HG03571 (cell line): Measurements from ENCODE around the gene MEGF11.

ENCODE experiments used
- ATAC-seq: cut with Tn5 transposase; IDR thresholded peaks from one replicate; pipeline ENCODE4 v1.9.1; 2021; ENCODE audit not compliant: unreplicated experiment

The MEGF11 gene

DNA sequence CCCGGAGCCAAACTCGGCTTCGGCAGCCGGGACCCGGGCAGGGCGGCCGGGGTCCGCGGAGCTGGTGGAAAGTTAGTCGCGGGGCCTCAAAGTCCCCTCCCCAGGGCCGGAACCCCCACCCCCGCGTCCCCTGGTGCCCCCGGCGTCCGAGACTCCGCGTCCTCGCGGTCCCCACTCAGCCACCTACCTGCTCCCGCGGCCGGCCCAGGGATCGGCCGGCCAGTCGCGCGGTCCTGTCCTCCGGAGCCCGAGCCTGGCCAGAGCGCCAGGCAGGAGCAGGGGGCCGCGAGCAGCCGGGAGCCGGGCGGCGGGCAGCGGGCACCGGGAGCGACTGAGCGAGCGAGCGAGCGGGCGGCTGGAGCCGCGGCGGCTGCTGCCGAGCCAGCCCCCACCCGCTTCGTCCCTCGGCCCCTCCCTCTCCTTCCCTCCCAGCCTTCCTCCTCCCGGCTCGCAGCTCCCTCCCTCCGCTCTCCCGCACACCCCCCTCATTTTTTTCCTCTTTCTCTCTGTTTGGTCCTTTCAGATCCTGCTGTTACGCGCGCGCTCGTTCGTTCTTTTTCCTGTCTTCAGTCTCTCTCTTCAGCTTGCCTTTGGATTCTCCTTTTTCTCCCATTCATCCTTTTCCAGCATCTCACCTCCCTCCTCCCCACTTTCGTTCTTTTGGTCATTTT is at the start of gene MEGF11:
TSS of gene MEGF11 (minus strand) at position 333 of the 671 bp plus-strand sequence. CDS start 125,347 bp downstream, outside the sequence.
- ATAC-seq: no peak

DNA sequence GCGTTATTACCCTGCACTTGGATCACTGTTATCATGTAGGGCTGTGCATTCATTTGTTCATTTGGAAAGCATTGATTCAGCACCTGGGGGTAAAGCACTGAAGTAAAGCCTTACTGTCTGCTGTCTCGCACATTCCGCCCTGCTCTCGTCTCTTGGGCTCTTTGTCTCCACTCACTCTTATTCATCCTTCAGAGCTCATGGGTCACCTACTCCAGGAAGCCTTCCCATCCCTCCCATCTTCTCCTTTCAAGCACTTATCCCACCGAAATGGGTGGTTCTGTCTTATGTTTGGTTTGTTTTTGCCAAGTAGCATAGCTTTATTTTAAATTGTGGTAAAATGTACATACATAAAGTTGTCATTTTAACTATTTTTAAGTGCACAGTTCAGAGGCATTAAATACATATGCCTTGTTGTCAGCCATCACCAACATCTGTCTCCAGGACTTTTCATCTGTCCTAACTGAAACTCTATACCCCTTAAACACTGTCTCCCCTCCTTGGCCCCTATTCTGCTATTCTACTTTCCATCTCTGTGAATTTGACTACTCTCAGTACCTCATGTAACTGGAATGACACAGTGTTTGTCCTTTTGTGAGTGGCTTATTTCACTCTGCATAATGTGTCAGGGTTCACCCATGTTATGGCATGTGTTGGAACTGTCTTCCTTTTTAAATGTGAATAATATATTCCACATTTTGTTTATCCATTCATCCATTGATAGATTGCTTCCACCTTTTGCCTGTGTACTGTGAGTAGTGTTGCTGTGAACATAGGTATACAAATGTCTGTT is 49.1 kb upstream of the MEGF11 start:
- no peak for ATAC-seq

DNA sequence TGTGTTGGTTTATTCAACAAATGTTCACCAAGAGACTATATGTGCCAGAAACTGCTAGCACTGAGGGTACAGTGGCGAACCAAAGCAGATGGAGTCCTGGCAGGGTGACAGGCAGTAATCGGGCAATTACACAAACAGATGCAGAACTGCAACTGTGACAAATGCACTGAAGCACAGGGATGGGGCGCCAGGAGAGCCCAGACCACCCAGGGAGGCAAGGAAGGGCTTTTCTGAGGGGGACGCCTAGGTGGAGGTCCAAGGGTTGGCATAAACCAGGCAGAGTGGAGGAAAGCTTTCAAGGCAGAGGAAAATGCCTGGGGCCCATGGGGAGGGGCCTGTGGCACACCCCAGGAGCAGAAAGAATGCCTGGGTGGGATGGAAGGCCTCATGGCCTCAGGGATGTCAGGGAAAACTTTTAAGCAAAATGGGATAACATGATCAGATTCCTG is 45.3 kb upstream of the MEGF11 start:
- ATAC-seq: no peak

DNA sequence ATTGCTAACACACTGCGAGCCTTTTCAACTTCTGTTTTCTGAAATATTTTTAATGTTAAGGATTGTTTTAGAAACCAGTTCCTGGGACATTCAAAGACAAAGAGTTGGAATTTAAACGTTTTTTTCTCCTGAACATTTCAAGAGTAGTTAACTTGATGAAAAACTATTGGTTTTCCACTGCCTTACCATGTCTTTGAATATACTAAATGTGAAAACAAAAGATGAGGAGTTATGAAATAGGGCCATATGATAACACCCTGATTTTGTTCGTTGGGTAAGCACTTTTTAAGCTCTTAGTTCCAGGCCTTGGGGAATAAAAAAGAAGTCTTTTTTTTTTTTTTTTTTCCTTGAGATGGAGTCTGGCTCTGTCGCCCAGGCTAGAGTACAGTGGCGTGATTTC is 42.6 kb upstream of the MEGF11 start:
- ATAC-seq: no peak

DNA sequence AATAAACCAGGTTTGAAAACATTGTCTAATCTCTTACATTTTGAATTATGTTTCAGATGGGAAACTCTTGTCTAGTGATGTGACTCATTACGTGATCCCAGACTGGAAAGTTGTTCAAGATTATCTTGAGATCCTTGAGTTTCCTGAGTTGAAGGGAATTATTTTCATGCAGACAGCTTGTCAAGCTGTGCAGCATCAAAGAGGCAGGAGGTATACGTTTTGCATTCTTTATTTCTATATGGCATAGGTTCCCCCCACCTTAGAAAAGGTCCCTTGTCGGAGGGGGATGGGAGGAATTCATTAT is 41.3 kb upstream of the MEGF11 start:
- no peak for ATAC-seq

DNA sequence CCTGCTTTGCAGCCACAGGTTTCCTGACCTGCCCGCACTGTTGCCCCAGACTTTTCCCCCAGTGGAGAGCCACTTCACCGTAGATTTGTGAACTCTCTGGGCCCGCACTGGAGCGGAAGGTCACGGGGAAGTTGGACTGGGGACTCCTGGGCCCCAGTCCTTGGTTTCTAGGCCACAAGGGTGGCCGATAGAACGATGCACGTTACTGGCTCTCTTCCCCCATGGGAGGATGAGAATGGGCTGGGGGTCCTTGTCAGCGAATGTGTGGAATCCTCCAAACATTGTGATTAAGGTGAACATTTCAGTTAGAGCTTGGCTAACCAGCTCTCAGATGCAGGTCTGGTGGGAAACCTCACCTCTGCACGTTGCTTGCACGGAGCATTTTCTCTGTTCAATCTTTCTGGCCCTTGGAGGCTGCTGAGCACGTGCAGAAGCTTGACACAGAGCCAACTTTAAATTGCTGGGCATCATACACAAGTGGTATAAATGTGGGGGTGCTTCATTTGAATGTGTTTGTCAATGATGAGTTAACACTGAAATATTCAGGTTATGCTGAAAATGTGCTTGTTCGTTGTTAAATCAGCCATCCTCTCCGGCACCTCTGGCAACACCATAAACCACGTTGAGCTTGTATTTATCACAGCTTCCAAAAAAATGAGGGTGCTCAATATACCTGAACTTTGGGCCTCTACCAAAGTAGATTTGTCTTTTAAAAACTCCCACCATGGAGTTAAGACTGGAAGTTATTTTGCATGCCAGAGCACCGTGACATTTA is 40.8 kb upstream of the MEGF11 start:
- ATAC-seq: peak; percentile 14

DNA sequence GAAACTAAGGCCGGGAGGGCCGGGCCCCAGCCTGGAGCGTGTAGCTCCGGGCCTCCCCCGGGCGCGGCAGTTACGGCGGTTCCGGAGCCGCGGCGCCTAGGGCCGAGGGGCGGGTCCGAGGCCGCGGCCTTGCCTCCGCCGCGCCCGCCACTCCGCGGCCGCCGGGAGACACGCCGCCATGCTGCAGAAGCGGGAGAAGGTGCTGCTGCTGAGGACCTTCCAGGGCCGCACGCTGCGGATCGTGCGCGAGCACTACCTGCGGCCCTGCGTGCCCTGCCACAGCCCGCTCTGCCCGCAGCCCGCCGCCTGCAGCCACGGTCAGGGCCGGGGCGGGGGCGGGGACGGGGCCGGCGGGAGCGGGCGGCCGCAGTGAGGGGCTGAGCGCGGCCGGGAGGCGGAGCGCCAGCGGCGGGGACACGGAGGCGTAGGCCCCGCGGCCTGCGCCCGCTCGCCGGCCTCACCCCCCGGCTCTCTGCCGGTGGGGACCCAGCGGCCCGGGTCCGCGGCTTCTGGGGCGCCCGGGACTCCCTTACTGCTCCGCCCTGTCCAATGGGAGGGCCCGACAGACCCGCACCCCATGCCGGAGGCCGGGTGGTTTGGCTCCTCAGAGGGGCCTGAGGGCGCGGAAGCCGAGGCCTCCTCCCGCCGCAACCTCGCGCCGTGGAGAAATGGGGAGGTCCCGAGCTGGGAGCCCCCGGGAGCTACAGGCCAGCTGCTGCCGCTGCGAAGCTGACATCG is 40.0 kb upstream of the MEGF11 start, which contains the start of gene DIS3L:
TSS of gene DIS3L (plus strand) at position 150 of the 738 bp plus-strand sequence. CDS start at position 179, 29 bp downstream.
- ATAC-seq: peak; percentile 62

DNA sequence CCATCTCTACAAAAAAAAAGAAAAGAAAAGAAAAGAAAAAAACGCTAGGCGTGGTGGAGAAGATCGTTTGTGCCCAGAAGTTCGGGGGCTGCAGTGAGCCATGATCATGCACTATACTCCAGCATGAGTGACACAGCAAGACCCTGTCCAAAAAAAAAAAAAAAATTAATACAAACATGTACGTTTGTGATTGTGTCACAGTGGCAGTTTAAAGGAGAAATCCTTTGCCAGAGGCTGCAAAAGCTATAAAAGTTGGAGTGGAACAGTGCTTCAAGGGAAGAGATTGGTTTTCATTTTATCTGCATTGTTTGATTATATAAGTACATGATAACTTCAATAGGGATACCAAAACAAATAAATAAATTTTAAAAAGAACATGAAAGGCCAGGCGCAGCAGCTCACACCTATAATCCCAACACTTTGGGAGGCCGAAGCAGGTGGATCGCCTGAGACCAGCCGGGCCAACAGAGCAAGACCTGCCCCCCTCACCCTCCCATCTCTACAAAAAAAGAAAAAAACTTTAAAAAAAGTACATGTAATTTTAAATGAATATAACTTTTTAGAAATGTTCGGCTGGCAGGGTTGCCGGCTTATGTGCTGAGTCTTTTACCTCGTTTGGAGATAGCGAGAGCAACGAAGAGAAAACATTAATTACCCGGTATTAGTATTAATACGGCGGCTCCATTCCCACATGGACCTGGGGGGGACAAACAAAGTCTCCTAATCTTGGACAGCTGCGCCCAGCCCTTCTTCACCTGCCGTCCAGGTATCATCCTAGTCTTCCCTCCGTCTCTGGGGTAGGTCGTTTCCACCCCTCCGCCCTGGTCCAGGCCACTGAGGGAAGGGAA is 39.2 kb upstream of the MEGF11 start:
- no peak for ATAC-seq

DNA sequence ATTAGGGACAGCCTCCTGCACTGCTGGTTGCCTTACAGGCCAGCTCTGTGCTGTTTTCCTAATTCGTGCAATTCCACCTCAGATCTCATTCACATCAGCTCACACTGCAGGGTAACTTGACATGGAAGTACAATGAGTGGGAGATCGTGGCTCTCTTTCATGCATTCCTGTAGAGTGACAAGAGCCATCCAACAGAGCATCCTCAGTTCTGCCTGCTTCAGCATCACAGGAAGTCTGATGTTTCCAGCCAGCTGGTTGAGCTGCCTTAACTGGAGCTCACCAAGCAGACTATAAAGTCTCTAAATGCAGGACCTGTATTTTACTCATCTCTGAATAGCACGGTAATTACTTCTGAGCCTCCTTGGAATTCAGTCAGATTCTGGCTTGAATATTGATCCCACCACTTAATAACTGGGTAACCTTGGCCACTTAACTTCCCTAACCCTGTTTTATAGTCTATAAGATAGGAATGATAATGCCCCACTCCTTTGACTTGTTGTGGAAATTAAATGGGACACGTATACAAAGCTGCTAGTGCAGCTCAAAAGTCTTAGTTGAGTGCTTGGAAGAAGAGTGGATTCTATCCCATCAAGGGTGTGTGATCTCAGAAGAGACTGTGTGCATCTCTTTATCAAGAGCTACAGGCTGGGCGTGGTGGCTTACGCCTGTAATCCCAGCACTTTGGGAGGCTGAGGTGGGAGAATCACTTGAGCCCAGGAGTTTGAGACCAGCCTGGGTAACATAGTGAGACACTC is 38.4 kb upstream of the MEGF11 start:
- ATAC-seq: no peak

DNA sequence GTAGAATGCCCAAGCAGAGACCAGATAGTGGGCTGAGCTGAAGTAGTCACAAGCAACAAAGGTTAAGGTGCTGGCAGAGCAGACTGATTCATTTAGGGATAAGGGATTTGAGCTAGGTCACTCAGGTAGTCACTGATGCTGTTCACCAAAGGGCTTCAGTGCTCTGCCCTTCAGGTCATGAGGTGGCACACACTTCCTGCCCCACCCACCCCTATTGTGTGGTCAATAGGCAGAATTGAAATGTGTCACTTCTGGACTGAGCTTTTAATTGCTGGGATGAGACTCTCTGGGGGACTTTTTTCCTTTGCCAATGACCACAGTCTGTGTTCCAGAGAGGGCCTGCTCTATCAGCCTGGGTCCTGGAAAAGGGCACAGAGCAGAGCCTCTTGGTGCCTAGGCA is 37.0 kb upstream of the MEGF11 start:
- no peak for ATAC-seq

DNA sequence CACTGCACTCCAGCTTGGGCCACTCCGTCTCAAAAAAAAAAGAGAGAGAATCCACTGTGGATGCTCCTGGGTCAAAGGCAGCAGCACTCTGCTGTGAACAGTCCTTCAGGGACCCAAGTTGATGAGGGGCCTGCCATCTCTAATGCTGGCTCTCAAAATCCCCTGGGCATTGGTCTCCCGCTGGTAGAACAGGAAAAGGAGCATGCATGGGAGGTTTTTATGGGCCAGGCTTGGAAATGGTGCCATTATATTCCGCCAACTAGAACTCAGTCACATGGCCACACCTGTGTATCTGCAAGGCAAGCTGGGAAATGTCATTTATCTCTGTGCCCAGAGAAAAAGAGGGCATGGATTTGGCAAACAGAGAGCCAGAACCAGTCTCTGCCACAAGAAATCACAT is 36.5 kb upstream of the MEGF11 start:
- no peak for ATAC-seq

DNA sequence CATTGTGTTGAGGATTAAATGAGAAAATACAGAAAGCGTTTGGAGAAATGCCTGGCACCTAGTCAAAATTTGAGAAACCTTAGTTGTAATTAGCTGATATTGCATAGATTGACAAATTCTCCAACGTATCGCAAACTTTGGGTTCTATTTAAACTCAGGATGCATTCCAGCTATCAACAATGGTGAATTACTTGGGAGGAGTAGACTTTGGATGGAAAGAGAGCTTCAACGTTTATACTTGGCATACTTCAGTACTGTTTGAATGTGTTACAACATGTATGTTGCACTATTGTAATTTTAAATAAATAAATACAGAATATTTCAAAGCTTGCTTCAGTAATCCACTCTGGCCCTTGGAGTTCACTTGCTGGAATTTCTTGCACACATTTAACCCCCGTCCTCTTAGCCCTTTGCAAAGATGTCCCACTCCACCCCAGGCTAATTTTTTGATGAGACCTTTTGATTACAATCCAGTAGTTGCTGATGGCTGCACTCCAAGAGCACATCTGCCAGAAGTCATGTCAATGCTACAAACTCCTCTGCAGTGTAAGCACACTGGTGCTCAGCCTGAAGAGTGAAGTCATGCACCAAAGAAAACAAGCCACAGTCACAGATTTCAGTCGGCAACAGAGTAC is 35.1 kb upstream of the MEGF11 start:
- no peak for ATAC-seq

DNA sequence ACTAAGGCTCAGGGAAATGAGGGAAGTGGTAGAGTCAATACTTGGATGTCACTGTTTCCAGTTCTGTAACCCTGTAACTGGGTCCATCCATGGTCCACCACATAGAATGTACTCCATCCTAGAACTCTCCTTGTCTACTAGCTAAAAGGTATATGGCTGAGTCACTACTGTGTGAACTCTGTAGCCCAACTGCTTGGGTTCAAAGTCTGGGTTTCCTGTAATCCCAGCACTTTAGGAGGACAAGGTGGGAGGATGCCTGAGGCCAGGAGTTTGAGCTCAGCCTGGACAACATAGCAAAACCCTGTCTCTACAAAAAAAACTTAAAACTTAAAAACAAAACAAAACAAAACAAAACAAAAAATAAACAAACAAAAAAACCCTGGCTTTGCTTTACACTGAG is 34.5 kb upstream of the MEGF11 start:
- ATAC-seq: no peak

DNA sequence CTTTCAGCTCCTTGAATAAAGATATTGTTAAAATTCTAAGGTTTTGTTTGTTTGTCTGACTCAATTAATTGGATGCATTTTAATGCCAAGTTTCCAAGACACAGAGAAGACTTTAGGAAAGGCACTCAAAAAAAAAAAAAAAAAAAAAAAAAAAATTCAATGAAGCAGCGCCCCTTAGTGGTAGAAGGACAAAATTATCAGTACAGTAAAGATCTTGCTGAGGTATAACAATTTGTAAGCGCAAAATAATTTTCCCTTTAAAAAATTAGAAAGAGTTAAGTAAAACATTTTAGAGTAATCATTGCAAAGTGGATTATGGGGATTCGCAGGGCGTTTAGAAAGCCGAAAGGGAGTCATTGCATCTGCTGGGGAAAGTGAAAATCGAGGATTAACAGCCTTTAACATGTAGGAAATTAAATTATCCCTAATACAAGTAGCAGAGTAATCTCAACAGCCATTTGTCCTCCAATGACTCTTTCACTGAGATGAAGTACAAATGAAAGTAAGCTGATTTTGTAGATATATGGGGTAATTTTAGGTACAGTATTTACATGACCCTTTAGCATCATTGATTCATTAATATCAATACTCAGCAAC is 34.0 kb upstream of the MEGF11 start:
- ATAC-seq: no peak

DNA sequence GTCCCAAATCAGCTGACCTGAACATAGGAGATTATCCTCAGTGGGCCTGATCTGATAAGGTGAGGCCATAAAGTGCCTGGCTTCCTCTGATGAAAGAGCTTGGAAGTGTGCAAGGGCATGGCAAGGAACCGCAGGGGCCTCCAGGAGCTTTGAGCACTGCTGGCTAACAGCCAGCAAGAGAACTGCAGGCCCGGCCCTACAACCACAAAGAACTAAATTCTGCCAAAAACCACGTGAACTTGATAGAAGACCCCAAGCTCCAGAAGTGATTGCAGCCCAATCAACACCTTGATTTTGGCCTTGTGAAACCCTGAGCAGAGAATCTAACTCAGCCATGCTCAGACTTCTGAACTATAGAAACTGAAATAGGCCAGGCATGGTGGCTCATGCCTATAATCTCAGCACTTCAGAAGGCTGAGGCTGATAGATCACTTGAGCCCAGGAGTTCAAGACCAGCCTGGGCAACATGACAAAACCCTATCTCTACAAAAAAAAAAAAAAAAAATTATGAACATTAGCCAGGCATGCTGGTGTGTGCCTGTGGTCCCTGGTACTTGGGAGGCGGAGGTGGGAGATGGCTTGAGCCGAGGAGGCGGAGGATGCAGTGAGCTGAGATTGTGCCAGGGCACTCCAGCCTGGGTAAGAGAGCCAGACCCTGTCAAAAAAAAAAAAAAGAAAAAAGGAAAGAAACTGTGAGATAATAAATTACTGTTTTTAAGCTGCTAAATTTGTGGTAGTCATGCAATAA is 32.2 kb upstream of the MEGF11 start:
- ATAC-seq: no peak

DNA sequence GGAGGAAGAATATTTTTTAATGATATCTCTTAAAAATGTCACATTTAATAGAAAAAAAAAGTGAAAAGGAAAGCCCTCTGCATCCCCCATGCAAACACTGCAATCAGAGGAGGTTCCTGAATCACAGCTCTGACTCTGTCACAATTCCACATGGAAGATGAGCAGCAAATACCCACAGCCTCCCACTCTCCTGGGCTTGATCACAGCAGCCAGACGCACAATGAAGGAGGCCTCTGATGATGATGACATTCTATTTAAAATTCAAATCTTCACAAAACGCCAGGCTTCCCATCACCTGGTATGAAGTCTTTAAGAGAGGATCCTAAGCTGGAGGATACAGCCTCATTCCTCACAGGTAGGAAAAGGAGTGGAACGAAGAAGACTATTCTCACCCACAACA is 30.7 kb upstream of the MEGF11 start:
- no peak for ATAC-seq

DNA sequence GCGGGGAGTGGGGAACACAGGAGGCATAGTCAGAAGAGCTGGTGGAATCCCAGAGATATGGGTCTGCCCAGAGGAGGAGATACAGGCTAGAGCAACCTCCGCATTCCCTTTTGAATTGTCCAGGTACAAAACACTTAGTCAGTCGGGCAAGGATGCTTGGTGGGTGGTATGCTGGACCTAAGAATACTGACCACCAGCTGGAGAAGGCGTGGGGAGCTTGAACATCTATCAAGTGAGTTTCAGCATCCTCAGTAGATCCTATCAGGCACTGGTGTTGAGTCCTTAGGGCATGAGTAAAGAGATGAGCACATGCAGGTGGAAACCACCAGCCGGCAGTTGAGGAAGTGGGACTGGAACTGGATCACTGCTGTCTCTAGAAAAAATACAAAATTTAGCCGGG is 25.1 kb upstream of the MEGF11 start:
- ATAC-seq: no peak

DNA sequence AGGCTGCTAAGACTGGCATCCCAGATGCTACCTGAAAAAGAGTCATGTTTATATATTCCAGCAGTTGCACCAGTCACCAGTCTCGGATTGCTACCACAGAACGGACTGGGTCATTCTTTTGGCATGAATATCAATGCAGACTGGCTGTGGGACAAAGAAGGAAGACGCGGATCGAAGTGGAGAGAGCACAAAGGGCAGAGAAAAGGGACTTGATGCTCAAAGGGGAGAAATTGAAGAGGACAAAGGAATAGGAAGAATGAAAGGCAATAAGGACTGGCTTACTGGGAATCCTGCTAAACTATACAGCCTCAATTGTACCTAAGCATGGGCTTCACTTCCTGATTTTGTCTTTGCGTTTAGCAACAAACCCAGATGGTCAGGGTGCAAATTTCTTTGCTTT is 24.5 kb upstream of the MEGF11 start:
- no peak for ATAC-seq
